ENCODE results near the gene CBLC.

Gene CBLC

DNA sequence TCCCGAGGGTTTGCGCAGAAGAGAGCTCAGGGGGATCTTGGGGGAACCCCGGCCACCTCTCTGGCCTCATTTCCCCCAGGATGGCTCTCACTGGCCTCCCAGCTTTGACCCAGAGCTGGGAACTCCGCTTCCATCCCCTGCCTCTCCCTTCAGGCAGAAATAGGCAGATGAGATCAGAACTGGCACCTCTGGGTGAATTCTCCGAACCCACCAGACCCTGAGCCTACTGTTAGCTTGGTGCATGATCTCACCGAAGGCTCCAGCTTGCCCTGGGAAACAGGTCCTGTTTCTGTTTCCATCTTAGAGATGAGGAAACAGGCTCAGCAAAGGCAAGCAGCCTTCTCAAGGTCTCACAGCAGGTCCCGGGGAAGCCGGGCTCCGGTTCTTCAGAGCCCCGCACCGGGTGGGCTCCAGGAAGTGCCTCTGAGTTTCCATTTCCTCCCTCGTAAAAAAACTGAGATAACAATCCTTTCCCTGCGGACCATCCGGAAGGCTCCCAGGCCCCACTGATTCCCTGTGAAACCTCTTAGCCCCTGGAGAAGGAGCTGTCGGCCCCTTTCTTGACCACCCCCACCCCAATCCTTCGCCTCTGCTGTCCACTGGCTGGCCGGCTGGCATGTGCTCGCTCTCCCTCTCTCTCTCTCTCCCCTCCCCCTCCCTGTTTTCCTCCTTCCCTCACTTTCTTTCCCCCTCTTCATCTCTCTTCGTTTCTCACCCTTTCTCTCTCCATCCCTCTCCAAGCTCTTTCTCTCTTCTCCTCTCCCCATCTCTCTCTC is 70.5 kb downstream of the CBLC start:
- DNase-seq (ENCODE audit: insufficient read length, low spot score): no peak
- FAIRE-seq: peak; percentile 51

DNA sequence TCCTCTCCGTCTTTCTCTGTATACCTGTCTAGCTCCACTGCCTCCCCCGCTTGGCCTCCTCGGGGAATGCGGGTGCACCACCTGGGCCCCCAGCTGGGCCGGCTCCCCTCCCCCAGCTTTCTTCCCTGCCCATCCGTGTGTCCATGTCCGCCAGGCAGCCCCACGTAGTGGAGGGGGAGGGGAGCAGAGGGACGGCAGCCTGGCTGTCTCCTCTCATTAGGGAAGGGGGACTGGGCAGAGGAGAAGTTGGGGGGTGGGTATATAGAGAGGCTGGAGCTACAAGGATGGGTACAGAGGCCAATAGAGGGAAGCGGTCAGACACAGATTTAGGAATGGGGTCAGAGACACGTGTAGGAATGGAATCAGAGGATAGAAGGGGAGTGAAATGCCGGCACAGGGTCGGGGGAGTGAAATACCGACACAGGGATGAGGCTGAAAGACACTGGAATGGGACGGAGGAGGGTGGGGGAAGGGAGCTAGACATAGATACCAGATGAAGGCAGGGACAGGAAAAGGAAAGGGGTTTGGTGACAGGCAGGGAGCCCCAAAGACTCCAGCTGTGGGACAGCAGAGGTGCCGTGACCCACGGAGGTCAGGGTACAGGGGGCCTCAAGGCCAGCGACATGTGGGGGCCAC is 71.2 kb downstream of the CBLC start:
- FAIRE-seq (no peak), DNase-seq (ENCODE audit: insufficient read length, low spot score) (no peak)

Data from HTR-8/SVneo (cell line).